ENCODE measurements around the gene DOCK4.

DOCK4 gene

DNA sequence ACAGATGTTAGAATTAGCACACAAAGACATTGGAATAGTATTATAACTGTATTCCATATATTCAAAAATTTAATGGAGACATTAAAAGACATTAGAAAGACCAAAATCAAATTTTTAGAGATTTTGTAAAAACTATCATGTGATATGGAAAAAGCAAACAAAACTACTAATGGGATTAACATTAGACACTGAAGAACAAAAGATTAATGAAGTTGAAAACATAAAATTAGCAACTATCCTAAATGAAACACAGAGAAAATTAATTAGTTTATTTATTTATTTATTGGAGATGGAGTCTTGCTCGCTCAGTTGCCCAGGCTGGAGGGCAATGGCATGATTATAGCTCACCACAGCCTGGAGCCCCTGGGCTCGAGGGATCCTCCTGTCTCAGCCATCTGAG, 158.8 kb downstream of the DOCK4 start:
- TF ChIP-seq FOXM1 (IDR thresholded peaks at IDR 0.05; ENCODE audit: borderline replicate concordance, low read depth) (no peak), TCF12 (IDR thresholded peaks at IDR 0.05; ENCODE audit: low read depth) (no peak), TEAD4 (IDR thresholded peaks at IDR 0.05) (no peak), TAF1 (IDR thresholded peaks at IDR 0.05; ENCODE audit: low read depth) (no peak), USF1 (IDR thresholded peaks at IDR 0.05) (no peak), NFIC (IDR thresholded peaks at IDR 0.05) (no peak)
- TF ChIP-seq, protein P1, sequence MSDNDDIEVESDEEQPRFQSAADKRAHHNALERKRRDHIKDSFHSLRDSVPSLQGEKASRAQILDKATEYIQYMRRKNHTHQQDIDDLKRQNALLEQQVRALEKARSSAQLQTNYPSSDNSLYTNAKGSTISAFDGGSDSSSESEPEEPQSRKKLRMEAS (IDR thresholded peaks at IDR 0.05), result no peak

- TF ChIP-seq FOXM1 (IDR thresholded peaks at IDR 0.05; ENCODE audit: borderline replicate concordance, low read depth) (no peak), RAD21 (IDR thresholded peaks at IDR 0.05; ENCODE audit: low read depth) (no peak), NFIC (IDR thresholded peaks at IDR 0.05) (no peak), TCF12 (IDR thresholded peaks at IDR 0.05; ENCODE audit: low read depth) (no peak), CEBPB (IDR thresholded peaks at IDR 0.05) (no peak), CREB1 (IDR thresholded peaks at IDR 0.05; ENCODE audit: low read depth) (no peak), EGR1 (IDR thresholded peaks at IDR 0.05) (no peak), YY1 (IDR thresholded peaks at IDR 0.05; ENCODE audit: low read depth) (no peak), TAF1 (IDR thresholded peaks at IDR 0.05; ENCODE audit: low read depth) (no peak), TEAD4 (IDR thresholded peaks at IDR 0.05) (no peak), ZBTB7A (IDR thresholded peaks at IDR 0.05; ENCODE audit: low read depth) (no peak), EP300 (IDR thresholded peaks at IDR 0.05; ENCODE audit: borderline replicate concordance) (no peak), USF1 (IDR thresholded peaks at IDR 0.05) (no peak)
- TF ChIP-seq, protein P1 (IDR thresholded peaks at IDR 0.05), result no peak
- TF ChIP-seq, protein P2, sequence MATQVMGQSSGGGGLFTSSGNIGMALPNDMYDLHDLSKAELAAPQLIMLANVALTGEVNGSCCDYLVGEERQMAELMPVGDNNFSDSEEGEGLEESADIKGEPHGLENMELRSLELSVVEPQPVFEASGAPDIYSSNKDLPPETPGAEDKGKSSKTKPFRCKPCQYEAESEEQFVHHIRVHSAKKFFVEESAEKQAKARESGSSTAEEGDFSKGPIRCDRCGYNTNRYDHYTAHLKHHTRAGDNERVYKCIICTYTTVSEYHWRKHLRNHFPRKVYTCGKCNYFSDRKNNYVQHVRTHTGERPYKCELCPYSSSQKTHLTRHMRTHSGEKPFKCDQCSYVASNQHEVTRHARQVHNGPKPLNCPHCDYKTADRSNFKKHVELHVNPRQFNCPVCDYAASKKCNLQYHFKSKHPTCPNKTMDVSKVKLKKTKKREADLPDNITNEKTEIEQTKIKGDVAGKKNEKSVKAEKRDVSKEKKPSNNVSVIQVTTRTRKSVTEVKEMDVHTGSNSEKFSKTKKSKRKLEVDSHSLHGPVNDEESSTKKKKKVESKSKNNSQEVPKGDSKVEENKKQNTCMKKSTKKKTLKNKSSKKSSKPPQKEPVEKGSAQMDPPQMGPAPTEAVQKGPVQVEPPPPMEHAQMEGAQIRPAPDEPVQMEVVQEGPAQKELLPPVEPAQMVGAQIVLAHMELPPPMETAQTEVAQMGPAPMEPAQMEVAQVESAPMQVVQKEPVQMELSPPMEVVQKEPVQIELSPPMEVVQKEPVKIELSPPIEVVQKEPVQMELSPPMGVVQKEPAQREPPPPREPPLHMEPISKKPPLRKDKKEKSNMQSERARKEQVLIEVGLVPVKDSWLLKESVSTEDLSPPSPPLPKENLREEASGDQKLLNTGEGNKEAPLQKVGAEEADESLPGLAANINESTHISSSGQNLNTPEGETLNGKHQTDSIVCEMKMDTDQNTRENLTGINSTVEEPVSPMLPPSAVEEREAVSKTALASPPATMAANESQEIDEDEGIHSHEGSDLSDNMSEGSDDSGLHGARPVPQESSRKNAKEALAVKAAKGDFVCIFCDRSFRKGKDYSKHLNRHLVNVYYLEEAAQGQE (IDR thresholded peaks at IDR 0.05; ENCODE audit: low read depth), result no peak
Observed at GRCh38 chr7:112045222-112045621, 161.0 kb downstream of the DOCK4 start.

- no peak for TF ChIP-seq USF1 (IDR thresholded peaks at IDR 0.05)
- no peak for TF ChIP-seq CEBPB (IDR thresholded peaks at IDR 0.05)
- TF ChIP-seq YY1 (IDR thresholded peaks at IDR 0.05; ENCODE audit: low read depth), result no peak
- TF ChIP-seq TEAD4 (IDR thresholded peaks at IDR 0.05), result no peak
- no peak for TF ChIP-seq ZBTB7A (IDR thresholded peaks at IDR 0.05; ENCODE audit: low read depth)
- TF ChIP-seq NFIC (IDR thresholded peaks at IDR 0.05), result no peak
- TF ChIP-seq, protein P1 (IDR thresholded peaks at IDR 0.05), result no peak
- TF ChIP-seq EGR1 (IDR thresholded peaks at IDR 0.05), result no peak
- no peak for TF ChIP-seq EP300 (IDR thresholded peaks at IDR 0.05; ENCODE audit: borderline replicate concordance)
Observed at GRCh38 chr7:112042631-112043030, 163.6 kb downstream of the DOCK4 start.

DNA sequence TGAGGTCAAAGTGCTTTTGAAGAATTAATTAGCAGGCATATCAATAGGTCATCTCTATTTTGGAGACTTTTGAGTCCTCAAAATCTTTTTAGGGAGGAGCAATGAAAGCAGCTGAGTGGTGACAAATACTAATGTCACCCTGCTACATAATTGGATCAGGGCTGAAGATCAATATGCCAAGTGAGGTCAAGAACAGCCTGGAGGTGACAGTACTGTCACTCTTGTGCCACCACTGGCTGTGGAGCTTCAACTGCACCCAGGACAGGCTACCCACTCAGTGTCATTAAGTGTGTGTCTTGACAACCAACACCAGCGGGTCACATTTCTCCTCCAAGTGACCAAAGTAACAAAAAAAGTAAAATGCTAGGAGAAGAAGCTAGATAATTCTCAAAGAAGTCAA, 167.8 kb downstream of the DOCK4 start:
- TF ChIP-seq YY1 (IDR thresholded peaks at IDR 0.05; ENCODE audit: low read depth), result no peak
- TF ChIP-seq FOXM1 (IDR thresholded peaks at IDR 0.05; ENCODE audit: borderline replicate concordance, low read depth), result no peak
- no peak for TF ChIP-seq ZBTB7A (IDR thresholded peaks at IDR 0.05; ENCODE audit: low read depth)
- no peak for TF ChIP-seq TEAD4 (IDR thresholded peaks at IDR 0.05)
- TF ChIP-seq RAD21 (IDR thresholded peaks at IDR 0.05; ENCODE audit: low read depth), result no peak
- TF ChIP-seq USF1 (IDR thresholded peaks at IDR 0.05), result no peak
- TF ChIP-seq CEBPB (IDR thresholded peaks at IDR 0.05), result no peak
- TF ChIP-seq EGR1 (IDR thresholded peaks at IDR 0.05), result no peak
- no peak for TF ChIP-seq CREB1 (IDR thresholded peaks at IDR 0.05; ENCODE audit: low read depth)
- no peak for TF ChIP-seq TCF12 (IDR thresholded peaks at IDR 0.05; ENCODE audit: low read depth)
- TF ChIP-seq NFIC (IDR thresholded peaks at IDR 0.05), result no peak
- no peak for TF ChIP-seq TAF1 (IDR thresholded peaks at IDR 0.05; ENCODE audit: low read depth)
- TF ChIP-seq, protein P1 (IDR thresholded peaks at IDR 0.05), result no peak
- TF ChIP-seq, protein P2 (IDR thresholded peaks at IDR 0.05; ENCODE audit: low read depth), result no peak
- no peak for TF ChIP-seq EP300 (IDR thresholded peaks at IDR 0.05; ENCODE audit: borderline replicate concordance)

DNA sequence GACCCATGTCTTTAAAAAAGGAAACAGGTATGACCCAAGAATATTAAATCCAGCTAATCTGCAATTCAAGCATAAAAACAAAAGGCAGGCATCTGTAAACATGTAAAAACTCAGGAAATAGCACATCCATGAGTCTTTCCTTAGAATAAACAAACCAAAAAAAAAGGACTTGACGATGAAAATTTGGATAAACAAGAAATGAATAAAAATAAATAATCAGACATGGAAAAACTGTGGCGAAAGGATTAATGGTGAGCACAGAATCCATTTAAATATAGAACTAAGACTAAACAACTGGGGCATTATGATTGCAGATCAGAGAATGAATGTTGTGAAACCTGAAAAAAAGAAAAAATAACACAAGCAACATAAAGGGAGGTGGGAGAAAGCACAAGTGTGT, 170.1 kb downstream of the DOCK4 start:
- TF ChIP-seq NFIC (IDR thresholded peaks at IDR 0.05) (no peak), TEAD4 (IDR thresholded peaks at IDR 0.05) (no peak), YY1 (IDR thresholded peaks at IDR 0.05; ENCODE audit: low read depth) (no peak), RAD21 (IDR thresholded peaks at IDR 0.05; ENCODE audit: low read depth) (no peak), FOXM1 (IDR thresholded peaks at IDR 0.05; ENCODE audit: borderline replicate concordance, low read depth) (no peak), CREB1 (IDR thresholded peaks at IDR 0.05; ENCODE audit: low read depth) (no peak), ZBTB7A (IDR thresholded peaks at IDR 0.05; ENCODE audit: low read depth) (no peak), USF1 (IDR thresholded peaks at IDR 0.05) (no peak), EGR1 (IDR thresholded peaks at IDR 0.05) (no peak), TAF1 (IDR thresholded peaks at IDR 0.05; ENCODE audit: low read depth) (no peak), TCF12 (IDR thresholded peaks at IDR 0.05; ENCODE audit: low read depth) (no peak)
- TF ChIP-seq, protein P2 (IDR thresholded peaks at IDR 0.05; ENCODE audit: low read depth), result no peak
